ENCODE measurements around the gene UCKL1.

Gene UCKL1

DNA sequence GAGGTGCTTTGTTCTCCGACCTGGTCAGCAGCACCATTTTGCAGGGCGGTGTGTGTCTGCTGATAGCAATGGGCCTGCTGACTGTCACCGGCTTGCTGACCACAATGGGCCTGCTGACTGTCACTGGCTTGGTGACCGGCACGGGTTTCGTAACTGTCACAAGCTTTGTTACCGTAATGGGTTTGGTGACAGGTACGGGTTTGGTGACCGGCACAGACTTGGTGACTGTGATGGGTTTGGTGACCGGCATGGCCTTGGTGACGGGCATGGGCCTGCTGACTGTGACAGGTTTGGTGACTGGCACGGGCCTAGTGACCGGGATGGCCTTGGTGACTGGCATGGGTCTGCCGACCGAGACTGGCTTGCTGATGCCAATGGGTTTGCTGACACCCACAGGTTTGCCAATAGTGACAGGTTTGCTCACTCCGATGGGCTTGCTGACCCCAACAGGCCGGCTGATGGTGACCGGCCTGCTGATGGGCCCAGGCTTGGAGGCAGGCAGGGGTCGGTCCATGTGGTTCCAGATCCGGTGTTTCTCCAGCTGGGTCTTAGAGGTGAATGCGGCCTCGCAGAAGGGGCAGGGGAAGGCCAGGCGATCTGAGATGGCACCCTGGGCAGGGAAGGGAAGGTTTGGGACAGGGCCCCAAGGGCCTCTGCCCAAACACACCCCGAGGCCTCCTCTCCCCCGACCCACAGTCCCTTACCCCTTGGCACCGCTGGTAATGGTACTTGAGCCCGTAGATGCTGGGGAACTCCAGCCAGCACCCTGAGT is 10.1 kb upstream of the UCKL1 start:
- Histone ChIP-seq H3K27ac (ENCODE audit: poor library complexity, severe bottlenecking) (no peak overlapping the region), H3K4me3 (ENCODE audit: severe bottlenecking) (no peak overlapping the region), H3K4me1 (ENCODE audit: insufficient read depth, poor library complexity, severe bottlenecking) (no peaks in the 10 kb centered on the region), H3K9me3 (ENCODE audit: severe bottlenecking) (no peaks in the 10 kb centered on the region), H3K27me3 (ENCODE audit: insufficient read depth, poor library complexity, severe bottlenecking) (no peaks in the 10 kb centered on the region), H3K36me3 (ENCODE audit: low read depth) (peaks cover 50% of the 10 kb centered on the region)
- DNase-seq (ENCODE audit: low spot score) (peak; percentile 88), ATAC-seq (ENCODE audit: low read depth) (no peak)
- no peak for TF ChIP-seq CTCF (IDR thresholded peaks at IDR 0.05; ENCODE audit: poor library complexity, severe bottlenecking)

- Histone ChIP-seq H3K36me3 (ENCODE audit: low read depth) (peaks cover 54% of the 10 kb centered on the region), H3K27ac (ENCODE audit: poor library complexity, severe bottlenecking) (no peak overlapping the region), H3K9me3 (ENCODE audit: severe bottlenecking) (no peaks in the 10 kb centered on the region), H3K4me3 (ENCODE audit: severe bottlenecking) (no peak overlapping the region), H3K4me1 (ENCODE audit: insufficient read depth, poor library complexity, severe bottlenecking) (no peaks in the 10 kb centered on the region), H3K27me3 (ENCODE audit: insufficient read depth, poor library complexity, severe bottlenecking) (no peaks in the 10 kb centered on the region)
- TF ChIP-seq CTCF (IDR thresholded peaks at IDR 0.05; ENCODE audit: poor library complexity, severe bottlenecking) = no peak
- ATAC-seq (ENCODE audit: low read depth) (no peak), DNase-seq (ENCODE audit: low spot score) (peak; percentile 84)
Measured at GRCh38 chr20:63964412-63964811, 8.2 kb upstream of the UCKL1 start.

DNA sequence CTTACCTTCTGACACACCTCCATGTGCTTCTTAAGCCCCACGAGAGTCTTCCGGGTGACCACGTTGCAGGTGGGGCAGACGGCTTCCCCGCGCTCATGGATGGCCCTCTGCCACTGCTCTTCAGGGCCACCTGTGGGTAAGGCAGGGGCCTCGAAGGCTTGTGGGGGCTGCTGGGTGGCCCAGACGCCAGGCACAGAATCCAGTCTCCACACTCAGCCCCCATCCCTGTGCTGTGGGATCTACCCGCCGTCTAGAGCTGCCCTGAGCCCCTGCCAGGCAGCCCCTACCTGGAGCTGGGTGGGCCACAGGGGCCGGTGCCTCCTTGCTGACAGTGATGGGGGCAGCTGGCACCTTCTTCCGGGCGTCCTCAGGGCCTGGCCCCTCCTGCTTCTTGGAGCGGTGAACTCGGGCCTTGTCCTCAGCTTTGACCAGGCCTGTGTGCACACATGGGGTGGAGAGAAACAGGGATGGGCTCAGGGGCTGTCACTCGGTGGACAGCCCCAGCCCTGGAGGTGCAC is 7.6 kb upstream of the UCKL1 start:
- H3K4me1 ChIP-seq (ENCODE audit: insufficient read depth, poor library complexity, severe bottlenecking) = no peaks in the 10 kb centered on the region
- H3K36me3 ChIP-seq (ENCODE audit: low read depth) = peaks cover 59% of the 10 kb centered on the region
- no peaks in the 10 kb centered on the region for H3K9me3 ChIP-seq (ENCODE audit: severe bottlenecking)
- DNase-seq (ENCODE audit: low spot score) (peak; percentile 84), ATAC-seq (ENCODE audit: low read depth) (peak; percentile 1; the same call in 1 of the 3 replicates)
- no peak for TF ChIP-seq CTCF (IDR thresholded peaks at IDR 0.05; ENCODE audit: poor library complexity, severe bottlenecking)
- H3K27me3 ChIP-seq (ENCODE audit: insufficient read depth, poor library complexity, severe bottlenecking) = no peaks in the 10 kb centered on the region
- H3K4me3 ChIP-seq (ENCODE audit: severe bottlenecking) = no peak overlapping the region
- no peak overlapping the region for H3K27ac ChIP-seq (ENCODE audit: poor library complexity, severe bottlenecking)

DNA sequence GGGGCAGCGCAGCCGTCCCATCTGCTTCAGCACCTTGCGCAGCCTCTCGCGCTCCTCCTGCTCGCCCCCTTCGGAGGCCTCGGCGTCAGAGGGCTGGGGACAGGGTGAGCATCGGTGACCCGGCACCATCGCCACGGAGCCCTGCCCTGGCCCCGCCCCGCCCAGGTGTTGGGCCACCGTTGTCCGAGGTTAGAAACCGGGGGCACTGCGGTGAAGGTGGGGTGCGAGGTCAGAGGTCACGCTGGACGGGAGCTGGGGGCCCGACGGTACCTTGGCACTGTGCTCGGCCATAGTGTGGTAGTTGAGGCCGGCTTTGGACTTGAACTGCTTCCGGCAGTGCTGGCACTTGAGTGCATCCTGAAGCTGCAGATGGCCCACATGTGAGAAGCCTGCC is 7.1 kb upstream of the UCKL1 start:
- no peak for TF ChIP-seq CTCF (IDR thresholded peaks at IDR 0.05; ENCODE audit: poor library complexity, severe bottlenecking)
- ATAC-seq (ENCODE audit: low read depth) (no peak; the same call in 2 of the 3 replicates), DNase-seq (ENCODE audit: low spot score) (peak; percentile 89)
- no peaks in the 10 kb centered on the region for H3K4me1 ChIP-seq (ENCODE audit: insufficient read depth, poor library complexity, severe bottlenecking)
- peaks cover 59% of the 10 kb centered on the region for H3K36me3 ChIP-seq (ENCODE audit: low read depth)
- no peaks in the 10 kb centered on the region for H3K9me3 ChIP-seq (ENCODE audit: severe bottlenecking)
- H3K4me3 ChIP-seq (ENCODE audit: severe bottlenecking) = no peak overlapping the region
- H3K27ac ChIP-seq (ENCODE audit: poor library complexity, severe bottlenecking) = no peak overlapping the region
- H3K27me3 ChIP-seq (ENCODE audit: insufficient read depth, poor library complexity, severe bottlenecking) = no peaks in the 10 kb centered on the region
